ENCODE data around the gene LOXL4.

The LOXL4 gene

GRCh38 chr10:98266647-98267046, 1.3 kb downstream of the LOXL4 start:
- no peak for DNase-seq
- Mint-ChIP-seq H3K9me3 (no peaks in the 10 kb centered on the region), H3K27me3 (ENCODE audit: low read depth, poor library complexity) (peaks cover 13% of the 10 kb centered on the region), H3K4me1 (peaks cover 46% of the 10 kb centered on the region), H3K27ac (peak overlapping the region; percentile 52), H3K4me3 (peak overlapping the region; percentile 54), H3K36me3 (ENCODE audit: low read depth) (no peaks in the 10 kb centered on the region)
- no peak for TF ChIP-seq CTCF (IDR thresholded peaks at IDR 0.05)

GRCh38 chr10:98265403-98266378, 2.3 kb downstream of the LOXL4 start:
- Mint-ChIP-seq H3K27ac (peak overlapping the region; percentile 82), H3K27me3 (ENCODE audit: low read depth, poor library complexity) (peaks cover 13% of the 10 kb centered on the region), H3K9me3 (no peaks in the 10 kb centered on the region), H3K4me1 (peaks cover 49% of the 10 kb centered on the region), H3K4me3 (no peak overlapping the region), H3K36me3 (ENCODE audit: low read depth) (no peaks in the 10 kb centered on the region)
- DNase-seq: no peak
- TF ChIP-seq CTCF (IDR thresholded peaks at IDR 0.05): no peak

GRCh38 chr10:98264378-98265065, 3.5 kb downstream of the LOXL4 start:
- Mint-ChIP-seq H3K9me3 (no peaks in the 10 kb centered on the region), H3K4me1 (peaks cover 48% of the 10 kb centered on the region), H3K36me3 (ENCODE audit: low read depth) (no peaks in the 10 kb centered on the region), H3K4me3 (no peak overlapping the region), H3K27me3 (ENCODE audit: low read depth, poor library complexity) (peaks cover 4% of the 10 kb centered on the region), H3K27ac (no peak overlapping the region)
- DNase-seq: no peak
- TF ChIP-seq CTCF (IDR thresholded peaks at IDR 0.05): no peak

- H3K36me3 Mint-ChIP-seq (ENCODE audit: low read depth): no peaks in the 10 kb centered on the region
- no peak for TF ChIP-seq CTCF (IDR thresholded peaks at IDR 0.05)
- H3K4me3 Mint-ChIP-seq: no peak overlapping the region
- H3K27ac Mint-ChIP-seq: no peak overlapping the region
- H3K27me3 Mint-ChIP-seq (ENCODE audit: low read depth, poor library complexity): no peaks in the 10 kb centered on the region
- no peaks in the 10 kb centered on the region for H3K9me3 Mint-ChIP-seq
- DNase-seq: no peak
- peaks cover 45% of the 10 kb centered on the region for H3K4me1 Mint-ChIP-seq
These were observed 4.9 kb downstream of the LOXL4 start for GRCh38 chr10:98263088-98263487.

- no peak overlapping the region for H3K4me3 Mint-ChIP-seq
- H3K36me3 Mint-ChIP-seq (ENCODE audit: low read depth): no peaks in the 10 kb centered on the region
- no peaks in the 10 kb centered on the region for H3K9me3 Mint-ChIP-seq
- no peak overlapping the region for H3K27ac Mint-ChIP-seq
- H3K4me1 Mint-ChIP-seq: peaks cover 42% of the 10 kb centered on the region
- H3K27me3 Mint-ChIP-seq (ENCODE audit: low read depth, poor library complexity): no peaks in the 10 kb centered on the region
- no peak for TF ChIP-seq CTCF (IDR thresholded peaks at IDR 0.05)
- DNase-seq: no peak
These were observed 5.4 kb downstream of the LOXL4 start for GRCh38 chr10:98262571-98262970.

All from nephron progenitor cell (in vitro differentiated cells).